ENCODE results near the gene ATF7IP. TPM values are rescaled to one million over a fixed set of nuclear protein-coding genes. Genes with fewer than 3 reads are reported as not detected.

Gene ATF7IP
- total RNA-seq, 4 donors from 2014 or later: 32.2 to 159 (median 85.3) TPM

- Histone ChIP-seq H3K27me3 (no peaks in the 10 kb centered on the region), H3K27ac (no peak overlapping the region), H3K36me3 (no peaks in the 10 kb centered on the region), H3K4me3 (no peak overlapping the region), H3K4me1 (peaks cover 0 to 11% (median 7%) of the 10 kb centered on the region in 4 donors), H3K9me3 (no peaks in the 10 kb centered on the region)
- no peak for TF ChIP-seq POLR2A (IDR thresholded peaks at IDR 0.05)
- TF ChIP-seq POLR2AphosphoS5 (IDR thresholded peaks at IDR 0.05): no peak
- TF ChIP-seq CTCF (IDR thresholded peaks at IDR 0.05): no peak
- no peak for TF ChIP-seq EP300 (IDR thresholded peaks at IDR 0.05; ENCODE audit: low read depth)
- in situ Hi-C loops (cut with MboI; ENCODE audit: low pct_ligation_motif_present in 1 of 4, low pct_unique_long_range_greater_than_20kb in 1 of 4, low sequenced_read_pairs in 3 of 4): no loop called here
- 89 to 92% methylated on average over 6 of the region's 6 CpGs for WGBS, 2 donors (ENCODE audit: low coverage in 1 of 2)
- DNase-seq: no peak
- intact Hi-C loops (cut with DNase I; ENCODE audit: low total_unique reads): no loop called here
These were observed 45.5 kb downstream of the ATF7IP start for GRCh38 chr12:14410841-14411569.

GRCh38 chr12:14416658-14417057 lies 51.2 kb downstream of the ATF7IP start:
- DNase-seq: no peak
- Histone ChIP-seq H3K27ac (peak overlapping the region; percentile 18 to 72 (median 56)), H3K27me3 (no peaks in the 10 kb centered on the region), H3K9me3 (peaks cover 0 to under 1% of the 10 kb centered on the region in 2 donors), H3K36me3 (no peaks in the 10 kb centered on the region), H3K4me3 (no peak overlapping the region), H3K4me1 (peaks cover 0 to 56% (median 30%) of the 10 kb centered on the region in 4 donors)
- 50 to 71% methylated on average over 1 of the region's 1 CpG for WGBS, 2 donors (ENCODE audit: low coverage in 1 of 2)
- intact Hi-C loops (cut with DNase I; ENCODE audit: low total_unique reads): no loop called here
- TF ChIP-seq CTCF (IDR thresholded peaks at IDR 0.05) (peak in 1 of 5 experiments; percentile 8), EP300 (IDR thresholded peaks at IDR 0.05; ENCODE audit: low read depth) (no peak)
- in situ Hi-C loops (cut with MboI; ENCODE audit: low pct_ligation_motif_present in 1 of 4, low pct_unique_long_range_greater_than_20kb in 1 of 4, low sequenced_read_pairs in 3 of 4): no loop called here

- 53 to 59% methylated on average over 3 of the region's 3 CpGs for WGBS, 2 donors (ENCODE audit: low coverage in 1 of 2)
- DNase-seq: peak; percentile 64
- in situ Hi-C loops (cut with MboI; ENCODE audit: low pct_ligation_motif_present in 1 of 4, low pct_unique_long_range_greater_than_20kb in 1 of 4, low sequenced_read_pairs in 3 of 4) (no loop called here), intact Hi-C loops (cut with DNase I; ENCODE audit: low total_unique reads) (no loop called here)
- Histone ChIP-seq H3K4me1 (peaks cover 0 to 56% (median 30%) of the 10 kb centered on the region in 4 donors), H3K36me3 (no peaks in the 10 kb centered on the region), H3K9me3 (peaks cover 0 to 5% of the 10 kb centered on the region in 2 donors), H3K27ac (peak overlapping the region; percentile 40 to 72 (median 68)), H3K27me3 (no peaks in the 10 kb centered on the region), H3K4me3 (peak overlapping the region in 1 of 4 donors; percentile 3)
- TF ChIP-seq POLR2AphosphoS5 (IDR thresholded peaks at IDR 0.05): no peak
These were observed 52.2 kb downstream of the ATF7IP start for GRCh38 chr12:14417715-14418114.

- WGBS, 2 donors (ENCODE audit: low coverage in 1 of 2): 27 to 28% methylated on average over 3 of the region's 3 CpGs
- in situ Hi-C loops (cut with MboI; ENCODE audit: low pct_ligation_motif_present in 1 of 4, low pct_unique_long_range_greater_than_20kb in 1 of 4, low sequenced_read_pairs in 3 of 4): no loop called here
- intact Hi-C loops (cut with DNase I; ENCODE audit: low total_unique reads): no loop called here
- Histone ChIP-seq H3K27me3 (no peaks in the 10 kb centered on the region), H3K4me1 (peaks cover 0 to 56% (median 30%) of the 10 kb centered on the region in 4 donors), H3K36me3 (no peaks in the 10 kb centered on the region), H3K27ac (peak overlapping the region; percentile 40 to 72 (median 68)), H3K4me3 (peak overlapping the region in 1 of 4 donors; percentile 3), H3K9me3 (peaks cover 0 to 5% of the 10 kb centered on the region in 2 donors)
- no peak for DNase-seq
- TF ChIP-seq POLR2AphosphoS5 (IDR thresholded peaks at IDR 0.05) (no peak), POLR2A (IDR thresholded peaks at IDR 0.05) (no peak), EP300 (IDR thresholded peaks at IDR 0.05; ENCODE audit: low read depth) (no peak), CTCF (IDR thresholded peaks at IDR 0.05) (peak; percentile 37 to 77 (median 59))
These were observed 53.0 kb downstream of the ATF7IP start for GRCh38 chr12:14418451-14418890.

Data from transverse colon (tissue), 4 donors.